K562 (cell line): Measurements from ENCODE around the gene TEX101. TPM values are rescaled to one million over a fixed set of nuclear protein-coding genes. Genes with fewer than 3 reads are reported as not detected.
A peak's percentile ranks its signal among the peaks of the same experiment; 100 is the strongest.

Experiments
- ATAC-seq: fragments of 200-7000 bp; cut with Tn5 transposase; 3 replicates; pipeline ENCODE4 v1.9.1; 2020; ENCODE audit warnings: moderate library complexity
- BruUV-seq: library from RNA; stranded (reverse); fragments of 400-500 nt; replicated peaks from 2 replicates; lab custom pipeline; 2021; lab: Mats Ljungman, UMichigan
- CTCF ChIA-PET: fragments of 300-600 bp; formaldehyde crosslinking; extraction: SDS; loops from one replicate; lab custom pipeline; 2021; ENCODE audit warnings: low intra/inter-chr PET ratio; lab: Yijun Ruan, JAX
- POLR2A ChIA-PET: fragments of 300-600, 350-650 bp; sonication (Branson Sonifier 250); formaldehyde crosslinking; extraction: SDS; loops from one replicate; lab custom pipeline; 2021; ENCODE audit warnings: antibody characterized with exemption, inconsistent platforms; lab: Yijun Ruan, JAX
- DNase-seq, 4 experiments: peaks; one replicate each; pipeline versions ENCODE4 v3.0.0 to v3.0.0-alpha.2; 2011 to 2018; ENCODE audit warnings: low spot score in 3 of 4, mixed read lengths in 3 of 4; ENCODE audit errors: extremely low read depth in 1 of 4
- FAIRE-seq: peaks from 2 replicates; lab custom pipeline; 2011; peaks lifted over from hg19 to GRCh38; lab: Jason Lieb, UNC
- H2AFZ ChIP-seq: 2 replicates; pipeline ENCODE4 v1.6.0; 2011; ENCODE audit warnings: low read depth, low read length, control low read depth, inconsistent platforms
- H3K27ac ChIP-seq: fragments of 200-600 bp; 3 replicates; pipeline ENCODE4 v1.8.0; 2011; ENCODE audit warnings: low read depth, mild to moderate bottlenecking, control low read depth, inconsistent platforms, low read length, moderate library complexity, mixed read lengths; ENCODE audit errors: extremely low read depth
- H3K27me3 ChIP-seq, 2 experiments: fragments of 300-600 bp in 1 of 2; 2 replicates in 1 of 2; 3 replicates in 1 of 2; pipeline versions ENCODE4 v1.6.0 to v1.8.0; 2011; ENCODE audit warnings: inconsistent platforms in 2 of 2, low read length in 2 of 2, mild to moderate bottlenecking in 1 of 2, mixed read lengths in 1 of 2, moderate library complexity in 1 of 2; ENCODE audit not compliant: control insufficient read depth in 2 of 2, insufficient read depth in 2 of 2
- H3K36me3 ChIP-seq: fragments of 300-600 bp; 3 replicates; pipeline ENCODE4 v1.8.0; 2011; ENCODE audit warnings: mild to moderate bottlenecking, low read length, inconsistent platforms; ENCODE audit not compliant: control insufficient read depth, insufficient read depth
- H3K4me1 ChIP-seq, 2 experiments: fragments of 200-600 bp in 1 of 2; replicated peaks in 1 of 2; 2 replicates in 1 of 2; 3 replicates in 1 of 2; pipeline versions ENCODE4 v1.5.1 to v1.8.0; 2011; ENCODE audit warnings: inconsistent platforms in 2 of 2, low read length in 2 of 2, mild to moderate bottlenecking in 1 of 2, mixed read lengths in 1 of 2, moderate library complexity in 1 of 2; ENCODE audit not compliant: control insufficient read depth in 2 of 2, insufficient read depth in 2 of 2
- H3K4me2 ChIP-seq: 2 replicates; pipeline ENCODE4 v1.6.1; 2011; ENCODE audit warnings: low read length, control low read depth, inconsistent platforms, mixed read lengths; ENCODE audit not compliant: insufficient read depth
- H3K4me3 ChIP-seq: fragments of 200-600 bp; sonication (generic), shearing (Covaris generic); 2 replicates; pipeline ENCODE4 v1.5.1; 2016; ENCODE audit warnings: control low read depth, inconsistent platforms
- H3K79me2 ChIP-seq: fragments of 200-600 bp; 3 replicates; pipeline ENCODE4 v1.8.0; 2011; ENCODE audit warnings: low read length, inconsistent platforms; ENCODE audit not compliant: control insufficient read depth, insufficient read depth
- H3K9ac ChIP-seq, 2 experiments: 2 replicates each; pipeline versions ENCODE4 v1.6.0 to v1.6.1; 2011; ENCODE audit warnings: low read depth in 2 of 2, low read length in 2 of 2, control low read depth in 1 of 2, inconsistent platforms in 1 of 2, mild to moderate bottlenecking in 1 of 2, mixed read lengths in 1 of 2; ENCODE audit not compliant: insufficient read depth in 1 of 2
- H3K9me1 ChIP-seq: one replicate; pipeline ENCODE4 v1.6.0; 2011; ENCODE audit warnings: inconsistent platforms, mild to moderate bottlenecking, low read length, moderate library complexity; ENCODE audit not compliant: control insufficient read depth, insufficient read depth
- H3K9me3 ChIP-seq: replicated peaks from 2 replicates; pipeline ENCODE4 v1.5.1; 2011; ENCODE audit warnings: low read depth, low read length, inconsistent platforms; ENCODE audit not compliant: control insufficient read depth, insufficient read depth
- H4K20me1 ChIP-seq: replicated peaks from 2 replicates; pipeline ENCODE4 v1.6.1; 2011; ENCODE audit warnings: low read length, inconsistent platforms, mixed read lengths; ENCODE audit not compliant: control insufficient read depth, insufficient read depth
- ATF7 ChIP-seq: fragments of 450-650 bp; IDR thresholded peaks from 2 replicates; pipeline ENCODE4 v1.7.1; 2014; ENCODE audit warnings: mild to moderate bottlenecking, moderate library complexity
- BHLHE40 ChIP-seq: IDR thresholded peaks from 2 replicates; pipeline ENCODE4 v1.6.1; 2011; ENCODE audit warnings: low read length, improper control_type of control experiment
- ELF2 ChIP-seq: fragments of 250-450 bp; sonication (Bioruptor Pico); IDR thresholded peaks from 2 replicates; pipeline ENCODE4 v1.5.0; 2021; ENCODE audit warnings: mild to moderate bottlenecking
- PRDM10 ChIP-seq: fragments of 450-650 bp; IDR thresholded peaks from 2 replicates; pipeline ENCODE4 v1.6.1; 2018; ENCODE audit not compliant: partially characterized antibody
- TCF7L2 ChIP-seq: fragments of 150-350 bp; IDR thresholded peaks from 2 replicates; pipeline ENCODE4 v1.6.1; 2016; ENCODE audit warnings: low read depth, mild to moderate bottlenecking, low read length, moderate library complexity
- ZBTB40 ChIP-seq, 2 experiments: fragments of 450-650 bp in 1 of 2; sonication (generic) in 1 of 2; formaldehyde crosslinking in 1 of 2; IDR thresholded peaks; 2 replicates each; pipeline versions ENCODE4 v1.7.1 to v1.9.0; 2016 to 2022; ENCODE audit warnings: inconsistent platforms in 1 of 2, mild to moderate bottlenecking in 1 of 2, missing genetic modification reagents in 1 of 2
- WGBS: fragments of 100-300 bp; shearing (Covaris generic); methylation state at CpG from one replicate; pipeline ENCODE4 v1.1.6; 2016; ENCODE audit warnings: low coverage, mixed read lengths; ENCODE audit not compliant: insufficient coverage; ENCODE audit errors: missing lambda C conversion rate; 5-methylcytosine and 5-hydroxymethylcytosine counted together
- in situ Hi-C: fragments of 300-500 bp; cut with MboI; formaldehyde crosslinking; loops from 4 replicates; pipeline ENCODE4 v1.15.0; 2018; ENCODE audit warnings: inconsistent platforms, mixed read lengths
- intact Hi-C: fragments of 100-400 bp; cut with micrococcal nuclease; formaldehyde crosslinking; loops from 2 replicates; pipeline ENCODE4 v1.14.2; 2022
- polyA plus RNA-seq, 8 experiments: library from polyadenylated mRNA; depleted of rRNA in 4 of 8; stranded (reverse) in 5 of 8; unstranded in 3 of 8; fragments of >200 nt; fragmentation: Nextera tagmentation in 2 of 8; fragmentation: Illumina TruSeq in 1 of 8; extraction: Ambion mirVana in 2 of 8; extraction: Trizol in 1 of 8; gene quantifications; 2 replicates each; pipeline versions ENCODE4 v1.2.1 to v1.2.3, GENCODE V29; 2011 to 2014; ENCODE audit warnings: inconsistent platforms in 1 of 8, missing spikeins in 1 of 8
- total RNA-seq, 7 experiments: library from RNA; depleted of rRNA in 6 of 7; stranded (reverse); fragments of >200 nt in 6 of 7; fragmentation: Illumina TruSeq in 2 of 7; extraction: Trizol in 2 of 7; gene quantifications; 2 replicates each; pipeline versions ENCODE4 v1.2.1 to v1.2.3, GENCODE V29; 2011 to 2021; ENCODE audit warnings: low replicate concordance in 1 of 7

TEX101 gene
- total and polyA plus RNA-seq, 9 of the 15 experiments (the other 6 are each of a cell fraction or from before 2014, with no cell fraction given), result 0.10 to 0.36 (median 0.14) TPM; not detected in 6

GRCh38 chr19:43460362-43461016 lies 45.8 kb downstream of the TEX101 start:
- BruUV-seq, result no TSS peak
- no peaks in the 10 kb centered on the region for H4K20me1 ChIP-seq
- 8% methylated on average over 16 of the region's 16 CpGs for WGBS
- no peak for DNase-seq
- ChIA-PET POLR2A (interaction anchor here (0.6 to 1.0 kb wide), 5 partner anchors 13 to 264 kb away, joined by 3 to 8 read pairs (median 4); no protein-coding TSS in a partner anchor), CTCF (no interaction called here)
- H3K9me3 ChIP-seq, result no peaks in the 10 kb centered on the region
- no peaks in the 10 kb centered on the region for H3K79me2 ChIP-seq
- in situ Hi-C loops (no loop called here), intact Hi-C loops (loop anchor here (5.0 kb wide), 1 partner anchor 42 kb away; the partner anchor contains the start of gene PHLDB3)
- ATAC-seq, result no peak
- peak; percentile 64; the same call in 1 of the 2 replicates for TF ChIP-seq TCF7L2
- TF ChIP-seq ELF2, result no peak
- peak; percentile 54; the same call in 1 of the 2 replicates for TF ChIP-seq ATF7
- peak; percentile 97 for TF ChIP-seq PRDM10
- TF ChIP-seq ZBTB40 (IDR thresholded peaks at IDR 0.05), result peak; percentile 83
- peak; percentile 83 for TF ChIP-seq ZBTB40 (CRISPR knock-in tag; IDR thresholded peaks at IDR 0.05)
- peak; percentile 27; the same call in 1 of the 2 replicates for TF ChIP-seq BHLHE40
- H3K36me3 ChIP-seq, result no peaks in the 10 kb centered on the region
- peaks cover 14 to 31% of the 10 kb centered on the region in 2 experiments; a peak in 4 of 5 replicates for H3K4me1 ChIP-seq
- no peak overlapping the region for H3K27ac ChIP-seq
- H3K4me2 ChIP-seq, result no peak overlapping the region
- no peak overlapping the region for H3K9ac ChIP-seq
- H2AFZ ChIP-seq, result 0 out of 2 replicates have a peak overlapping the region, but pooled peaks have one; percentile 19
- peaks cover 17 to 18% of the 10 kb centered on the region in 2 experiments; a peak in 4 of 5 replicates for H3K27me3 ChIP-seq
- no peaks in the 10 kb centered on the region for H3K9me1 ChIP-seq
- FAIRE-seq, result no peak
- no peak overlapping the region for H3K4me3 ChIP-seq
